SK-N-SH (cell line): ENCODE measurements around the gene FOXD4. TPM values are rescaled to one million over a fixed set of nuclear protein-coding genes. Genes with fewer than 3 reads are reported as not detected.
A peak's percentile ranks its signal among the peaks of the same experiment; 100 is the strongest.
"Not testable (repeated sequence)": the region's sequence is repeated elsewhere in the genome, so short reads cannot be mapped to it uniquely, and the experiment has no call there.

ENCODE experiments used
- CTCF ChIA-PET: fragments of 300-600, 350-600 bp; formaldehyde crosslinking; extraction: SDS; loops from one replicate; lab custom pipeline; 2021; lab: Yijun Ruan, JAX
- POLR2A ChIA-PET: fragments of 350-600 bp; sonication (Branson Sonifier 250); formaldehyde crosslinking; extraction: SDS; loops from one replicate; lab custom pipeline; 2020; ENCODE audit warnings: antibody characterized with exemption, inconsistent platforms; lab: Yijun Ruan, JAX
- DNase-seq: peaks from one replicate; pipeline ENCODE4 v3.0.0; 2012
- H2AFZ ChIP-seq: fragments of 200-600 bp; sonication (generic); 2 replicates; pipeline ENCODE4 v1.8.1; 2016; ENCODE audit warnings: antibody characterized with exemption, mild to moderate bottlenecking, low read depth
- H3F3A ChIP-seq: fragments of 200-600 bp; sonication (generic); replicated peaks from 2 replicates; pipeline ENCODE3; 2016; ENCODE audit warnings: antibody characterized with exemption, mild to moderate bottlenecking; ENCODE audit not compliant: insufficient read depth
- H3K27ac ChIP-seq, 2 experiments: fragments of 200-500 bp in 1 of 2; fragments of 200-600 bp in 1 of 2; sonication (Bioruptor generic) in 1 of 2; sonication (generic), shearing (Covaris generic) in 1 of 2; 2 replicates each; pipeline versions ENCODE4 v1.5.1 to v1.6.1; 2014 to 2016; ENCODE audit warnings: low read depth in 2 of 2, inconsistent platforms in 1 of 2, low read length in 1 of 2, mild to moderate bottlenecking in 1 of 2, mixed read lengths in 1 of 2
- H3K27me3 ChIP-seq: fragments of 200-600 bp; sonication (generic), shearing (Covaris generic); 2 replicates; pipeline ENCODE4 v1.6.1; 2016; ENCODE audit warnings: mixed run types; ENCODE audit not compliant: insufficient read depth
- H3K36me3 ChIP-seq, 2 experiments: fragments of 200-500 bp in 1 of 2; fragments of 200-600 bp in 1 of 2; sonication (Bioruptor generic) in 1 of 2; sonication (generic) in 1 of 2; replicated peaks in 1 of 2; 2 replicates each; pipeline versions ENCODE3 to v1.5.1; 2014 to 2016; ENCODE audit warnings: low read length in 1 of 2, mild to moderate bottlenecking in 1 of 2; ENCODE audit not compliant: insufficient read depth in 2 of 2, control insufficient read depth in 1 of 2
- H3K4me1 ChIP-seq, 2 experiments: fragments of 200-500 bp in 1 of 2; fragments of 200-600 bp in 1 of 2; sonication (Bioruptor generic) in 1 of 2; sonication (generic), shearing (Covaris generic) in 1 of 2; 2 replicates each; pipeline versions ENCODE4 v1.5.1 to v1.6.1; 2014 to 2016; ENCODE audit warnings: low read depth in 1 of 2, low read length in 1 of 2, mixed run types in 1 of 2; ENCODE audit not compliant: insufficient read depth in 2 of 2, control insufficient read depth in 1 of 2
- H3K4me2 ChIP-seq: fragments of 200-600 bp; sonication (generic), shearing (Covaris generic); 2 replicates; pipeline ENCODE4 v1.6.1; 2017; ENCODE audit warnings: mixed run types
- H3K4me3 ChIP-seq, 2 experiments: fragments of 200-500 bp in 1 of 2; fragments of 200-600 bp in 1 of 2; sonication (Bioruptor generic) in 1 of 2; sonication (generic), shearing (Covaris generic) in 1 of 2; 2 replicates each; pipeline versions ENCODE4 v1.5.1 to v1.8.1; 2014 to 2016; ENCODE audit warnings: low read depth in 2 of 2, inconsistent platforms in 1 of 2, low read length in 1 of 2, mild to moderate bottlenecking in 1 of 2, mixed read lengths in 1 of 2, moderate library complexity in 1 of 2
- H3K79me2 ChIP-seq: fragments of 200-600 bp; sonication (generic); 2 replicates; pipeline ENCODE4 v1.8.1; 2017; ENCODE audit warnings: mild to moderate bottlenecking; ENCODE audit not compliant: insufficient read depth
- H3K9ac ChIP-seq: fragments of 200-600 bp; sonication (generic); 2 replicates; pipeline ENCODE4 v1.6.1; 2017; ENCODE audit warnings: mixed run types
- H3K9me2 ChIP-seq: fragments of 200-600 bp; sonication (generic); 2 replicates; pipeline ENCODE4 v1.6.1; 2017; ENCODE audit warnings: mixed run types
- H3K9me3 ChIP-seq: fragments of 200-600 bp; sonication (generic); 2 replicates; pipeline ENCODE4 v1.6.1; 2017; ENCODE audit warnings: mixed run types, mild to moderate bottlenecking, moderate library complexity
- H4K20me1 ChIP-seq: fragments of 200-600 bp; sonication (generic); 2 replicates; pipeline ENCODE4 v1.6.1; 2017; ENCODE audit warnings: mild to moderate bottlenecking, mixed run types; ENCODE audit not compliant: insufficient read depth
- EZH2phosphoT487 ChIP-seq: fragments of 200-600 bp; sonication (generic); IDR thresholded peaks from 2 replicates; pipeline ENCODE4 v1.6.1; 2017; ENCODE audit warnings: low read depth, mixed run types, mild to moderate bottlenecking, antibody characterized with exemption, moderate library complexity, borderline replicate concordance
- WGBS: methylation state at CpG from one replicate; pipeline ENCODE4 v1.1.6; 2017; ENCODE audit warnings: low lambda C conversion rate; 5-methylcytosine and 5-hydroxymethylcytosine counted together
- polyA plus RNA-seq, 3 experiments: library from polyadenylated mRNA; depleted of rRNA; stranded (reverse); fragments of >200 nt; gene quantifications; 2 replicates each; pipeline ENCODE4 v1.2.3, GENCODE V29; 2012

FOXD4 gene
- polyA plus RNA-seq, 1 of the 3 experiments (the other 2 are of a cell fraction): 0.38 TPM

- TF ChIP-seq EZH2phosphoT487: peak; percentile 99
- H3K36me3 ChIP-seq, H3K27ac ChIP-seq, CTCF ChIA-PET, POLR2A ChIA-PET, H3K9me2 ChIP-seq, H2AFZ ChIP-seq, H4K20me1 ChIP-seq, H3K9ac ChIP-seq, H3K79me2 ChIP-seq, H3K4me1 ChIP-seq, H3F3A ChIP-seq, H3K9me3 ChIP-seq: not testable (repeated sequence)
- Histone ChIP-seq H3K4me3 (peak overlapping the region in 1 of 2 experiments; percentile 10; a peak in 1 of 4 replicates), H3K4me2 (peak overlapping the region; percentile 51; the same call in 1 of the 2 replicates), H3K27me3 (peaks cover 47% of the 10 kb centered on the region)
- WGBS: 1% methylated on average over 44 of the region's 111 CpGs
- DNase-seq: peak; percentile 49
Observed at GRCh38 chr9:113468-114266, 4.5 kb downstream of the FOXD4 start.

DNA sequence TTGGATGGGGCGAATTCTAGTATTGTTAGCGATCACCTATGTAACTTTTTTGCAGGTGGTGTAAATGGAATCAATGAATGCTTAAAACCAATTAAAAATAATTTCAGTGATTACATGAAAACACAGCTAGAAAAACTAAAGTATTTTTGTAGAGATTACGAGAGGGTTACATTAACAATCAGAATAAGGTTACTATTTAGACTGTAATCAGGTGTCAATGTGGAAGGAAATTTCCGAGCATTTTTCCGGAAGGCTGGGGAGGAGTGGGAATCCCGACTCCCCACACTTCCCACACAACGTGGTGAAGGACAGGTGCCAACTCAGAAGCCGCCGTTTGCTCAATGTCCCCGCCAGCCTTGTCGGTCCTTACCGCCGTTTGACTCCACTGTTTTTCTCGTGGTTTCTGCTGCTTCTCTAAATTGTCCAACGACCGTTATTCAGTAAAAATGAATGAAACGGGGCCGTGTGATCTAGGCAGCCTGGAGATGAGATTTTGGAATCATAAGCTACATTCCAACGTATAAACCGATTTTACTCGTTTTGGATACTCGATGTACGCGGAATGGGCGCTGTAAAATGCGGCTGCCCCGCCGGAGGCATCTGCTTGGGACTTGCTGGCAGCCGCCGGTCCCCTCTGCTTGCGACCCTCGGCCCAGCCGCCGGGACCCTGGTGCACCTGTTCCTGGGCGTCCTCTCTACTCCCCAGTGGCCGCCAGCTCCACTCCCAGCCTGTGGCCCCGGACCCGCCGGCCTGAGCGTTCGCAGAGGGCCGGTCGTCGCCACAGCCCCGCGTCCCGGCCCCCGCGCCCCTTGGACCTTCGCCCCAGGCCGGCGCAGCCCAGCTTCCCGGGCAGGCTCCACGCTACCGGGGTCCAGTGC lies 5.4 kb downstream of the FOXD4 start:
- H3K4me1 ChIP-seq, H3K9me2 ChIP-seq, H2AFZ ChIP-seq, CTCF ChIA-PET, H3K9me3 ChIP-seq, H3F3A ChIP-seq, H3K27ac ChIP-seq, H3K4me3 ChIP-seq, H3K36me3 ChIP-seq, POLR2A ChIA-PET, H3K79me2 ChIP-seq, H3K9ac ChIP-seq, DNase-seq, H4K20me1 ChIP-seq: not testable (repeated sequence)
- WGBS: 15% methylated on average over 33 of the region's 55 CpGs
- Histone ChIP-seq H3K27me3 (peaks cover 48% of the 10 kb centered on the region), H3K4me2 (peak overlapping the region; percentile 51; the same call in 1 of the 2 replicates)

- H2AFZ ChIP-seq, H3K9me2 ChIP-seq, DNase-seq, H3K27ac ChIP-seq, H3K79me2 ChIP-seq, H3K36me3 ChIP-seq, H4K20me1 ChIP-seq, H3K9ac ChIP-seq, H3K4me2 ChIP-seq, POLR2A ChIA-PET, H3F3A ChIP-seq, H3K4me1 ChIP-seq, H3K4me3 ChIP-seq, CTCF ChIA-PET, H3K9me3 ChIP-seq: not testable (repeated sequence)
- under 1% methylated on average over 4 of the region's 4 CpGs for WGBS
- H3K27me3 ChIP-seq: peaks cover 61% of the 10 kb centered on the region
Observed at GRCh38 chr9:110672-111071, 7.5 kb downstream of the FOXD4 start.

- H3K9me2 ChIP-seq, H2AFZ ChIP-seq, H3K9me3 ChIP-seq, H3K27ac ChIP-seq, H3K9ac ChIP-seq, H3K4me3 ChIP-seq, H3K4me1 ChIP-seq, H3K36me3 ChIP-seq, H3F3A ChIP-seq, H3K4me2 ChIP-seq, POLR2A ChIA-PET, CTCF ChIA-PET, H3K79me2 ChIP-seq, H4K20me1 ChIP-seq, DNase-seq: not testable (repeated sequence)
- 0% methylated on average over 6 of the region's 8 CpGs for WGBS
- peaks cover 55% of the 10 kb centered on the region for H3K27me3 ChIP-seq
Observed at GRCh38 chr9:109540-109939, 8.7 kb downstream of the FOXD4 start.

DNA sequence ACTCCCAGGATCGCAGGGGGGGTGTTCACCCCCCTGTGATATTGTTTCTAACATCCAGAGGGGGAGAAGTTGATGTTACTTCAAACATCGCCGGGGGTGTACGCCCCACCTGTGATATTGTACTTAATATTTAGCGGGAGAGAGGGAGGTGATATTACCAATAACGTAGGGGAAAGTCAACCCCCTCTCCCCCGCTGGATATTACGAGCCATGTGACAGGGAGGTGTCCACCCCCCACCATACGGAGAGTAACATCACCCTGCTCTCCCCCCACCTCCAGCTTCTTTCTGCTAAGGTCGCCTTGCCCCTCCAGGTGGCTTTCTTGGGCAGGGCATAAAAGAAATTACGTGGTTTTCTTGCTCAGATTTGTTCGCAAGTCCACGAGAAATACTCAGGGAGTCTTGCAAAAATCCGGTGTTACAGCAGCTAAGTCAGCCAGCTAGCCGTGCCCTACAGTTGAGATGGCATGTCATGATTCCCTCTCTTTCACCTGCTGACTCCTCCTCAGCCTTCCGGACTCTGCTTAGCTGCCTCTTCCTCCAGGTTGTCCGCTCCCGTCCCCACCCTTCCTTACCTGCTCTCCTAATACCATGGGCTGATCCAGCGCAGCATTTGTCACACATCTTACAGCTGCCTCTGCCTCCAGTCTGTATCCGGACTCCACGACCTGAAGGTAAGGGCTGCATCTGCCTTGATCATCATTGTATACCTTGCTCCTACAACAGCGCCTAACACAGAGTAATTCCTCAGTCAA lies 9.3 kb downstream of the FOXD4 start:
- H3K79me2 ChIP-seq, POLR2A ChIA-PET: not testable (repeated sequence)

More for the DNA sequence above, 9.3 kb downstream of the FOXD4 start:
- H3F3A ChIP-seq, H3K9me2 ChIP-seq, DNase-seq, H3K4me3 ChIP-seq, H3K4me1 ChIP-seq, H3K9me3 ChIP-seq, H3K4me2 ChIP-seq, H3K9ac ChIP-seq, CTCF ChIA-PET, H3K27ac ChIP-seq, H3K36me3 ChIP-seq, H2AFZ ChIP-seq, H4K20me1 ChIP-seq: not testable (repeated sequence)
- peaks cover 49% of the 10 kb centered on the region for H3K27me3 ChIP-seq
- WGBS: 2% methylated on average over 16 of the region's 22 CpGs
